Activated CD4-positive, alpha-beta memory T cell treated with anti-CD3 and anti-CD28 coated beads, Interleukin-2, amount 10 ng/mL, durations not matched to agents 7 days and 5 days (primary cell): ENCODE results near the gene PI4KB. TPM values are rescaled to one million over a fixed set of nuclear protein-coding genes. Genes with fewer than 3 reads are reported as not detected.

Experiments used
- CTCF ChIA-PET: fragments of 350-600 bp; sonication (Branson Sonifier 250); formaldehyde crosslinking; loops from one replicate; lab custom pipeline; 2021; ENCODE audit warnings: antibody characterized with exemption, inconsistent platforms; lab: Charles Lee
- POLR2A ChIA-PET: fragments of 350-600 bp; sonication (Branson Sonifier 250); formaldehyde crosslinking; loops from one replicate; lab custom pipeline; 2021; ENCODE audit warnings: antibody characterized with exemption; lab: Charles Lee
- DNase-seq: peaks from one replicate; pipeline ENCODE4 v3.0.0-alpha.2; 2020
- H3K27ac Mint-ChIP-seq: one replicate; pipeline ENCODE4 v1.8.0; 2021; ENCODE audit warnings: mild to moderate bottlenecking, mixed read lengths
- H3K27me3 Mint-ChIP-seq: one replicate; pipeline ENCODE4 v1.8.0; 2021; ENCODE audit warnings: mixed read lengths
- H3K36me3 Mint-ChIP-seq: one replicate; pipeline ENCODE4 v1.8.0; 2021; ENCODE audit warnings: low read depth, mixed read lengths
- H3K4me1 Mint-ChIP-seq: one replicate; pipeline ENCODE4 v1.8.0; 2021; ENCODE audit warnings: mixed read lengths
- H3K4me3 Mint-ChIP-seq: one replicate; pipeline ENCODE4 v1.8.0; 2021; ENCODE audit warnings: mild to moderate bottlenecking, mixed read lengths
- H3K9me3 Mint-ChIP-seq: one replicate; pipeline ENCODE4 v1.8.0; 2021; ENCODE audit warnings: mixed read lengths
- total RNA-seq, 2 experiments: library from RNA; stranded (reverse); gene quantifications; one replicate each; pipeline ENCODE4 v1.2.3, GENCODE V29; 2021

The PI4KB gene
- total RNA-seq, 2 experiments from 2014 or later = 71.2 to 72.9 TPM

DNA sequence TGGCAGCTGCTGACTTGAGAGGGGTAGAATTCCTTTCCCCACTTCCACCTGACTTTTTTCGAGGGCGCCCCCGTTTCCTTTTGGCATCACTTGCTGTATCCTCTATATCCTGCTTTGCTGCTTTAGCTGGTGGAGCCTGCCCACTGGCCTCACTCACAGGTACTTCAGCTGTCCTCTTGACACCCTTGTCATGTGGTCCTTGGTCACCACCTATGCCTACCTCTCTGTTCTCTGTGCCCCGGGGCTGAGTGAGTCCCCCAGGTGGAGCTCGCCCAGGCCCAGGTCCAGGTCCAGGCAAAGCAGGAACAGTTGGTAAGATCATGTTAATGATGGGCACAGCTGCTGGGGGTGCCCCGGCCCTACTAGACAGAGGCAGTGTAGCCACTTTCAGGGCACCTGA, 15.4 kb upstream of the PI4KB start:
- ChIA-PET POLR2A (interaction anchor here (0.5 to 1.2 kb wide), 3 partner anchors 15 to 56 kb away, joined by 3 to 5 read pairs (median 4); partner anchors contain the start of gene PSMB4), CTCF (interaction anchor here (0.7 to 6.4 kb wide), 4 partner anchors 22 to 56 kb away, joined by 4 to 113 read pairs (median 12); partner anchors contain the start of gene PSMB4)
- peaks cover 50% of the 10 kb centered on the region for H3K36me3 Mint-ChIP-seq

DNA sequence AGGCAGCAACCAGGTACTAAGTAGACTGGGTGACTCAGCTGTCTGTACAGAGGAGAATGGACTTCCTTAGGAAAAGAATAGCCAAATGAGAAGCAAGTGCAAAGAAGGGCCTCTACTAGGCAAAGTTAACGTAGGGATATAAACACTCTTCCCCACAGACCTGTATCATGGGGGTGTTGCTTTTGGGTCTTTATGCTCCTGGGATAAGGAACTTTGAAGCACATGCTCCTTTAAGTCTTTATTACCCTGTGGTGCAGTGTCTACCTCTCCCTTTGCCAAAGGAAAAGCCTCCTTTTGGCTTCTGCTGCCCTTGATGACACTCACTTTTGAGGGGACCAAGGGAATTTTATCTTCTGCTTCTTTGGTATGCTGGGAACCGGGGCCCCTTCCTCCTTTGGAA, 14.8 kb upstream of the PI4KB start:
- CTCF ChIA-PET = interaction anchor here (1.3 to 6.4 kb wide), 5 partner anchors 9 to 69 kb away, joined by 5 to 113 read pairs (median 19); partner anchors contain the start of gene PSMB4

More for the DNA sequence above, 15.4 kb upstream of the PI4KB start:
- H3K9me3 Mint-ChIP-seq = no peaks in the 10 kb centered on the region
- no peak overlapping the region for H3K27ac Mint-ChIP-seq
- no peak overlapping the region for H3K4me3 Mint-ChIP-seq
- no peak for DNase-seq
- no peaks in the 10 kb centered on the region for H3K27me3 Mint-ChIP-seq
- H3K4me1 Mint-ChIP-seq = peaks cover 42% of the 10 kb centered on the region

DNA sequence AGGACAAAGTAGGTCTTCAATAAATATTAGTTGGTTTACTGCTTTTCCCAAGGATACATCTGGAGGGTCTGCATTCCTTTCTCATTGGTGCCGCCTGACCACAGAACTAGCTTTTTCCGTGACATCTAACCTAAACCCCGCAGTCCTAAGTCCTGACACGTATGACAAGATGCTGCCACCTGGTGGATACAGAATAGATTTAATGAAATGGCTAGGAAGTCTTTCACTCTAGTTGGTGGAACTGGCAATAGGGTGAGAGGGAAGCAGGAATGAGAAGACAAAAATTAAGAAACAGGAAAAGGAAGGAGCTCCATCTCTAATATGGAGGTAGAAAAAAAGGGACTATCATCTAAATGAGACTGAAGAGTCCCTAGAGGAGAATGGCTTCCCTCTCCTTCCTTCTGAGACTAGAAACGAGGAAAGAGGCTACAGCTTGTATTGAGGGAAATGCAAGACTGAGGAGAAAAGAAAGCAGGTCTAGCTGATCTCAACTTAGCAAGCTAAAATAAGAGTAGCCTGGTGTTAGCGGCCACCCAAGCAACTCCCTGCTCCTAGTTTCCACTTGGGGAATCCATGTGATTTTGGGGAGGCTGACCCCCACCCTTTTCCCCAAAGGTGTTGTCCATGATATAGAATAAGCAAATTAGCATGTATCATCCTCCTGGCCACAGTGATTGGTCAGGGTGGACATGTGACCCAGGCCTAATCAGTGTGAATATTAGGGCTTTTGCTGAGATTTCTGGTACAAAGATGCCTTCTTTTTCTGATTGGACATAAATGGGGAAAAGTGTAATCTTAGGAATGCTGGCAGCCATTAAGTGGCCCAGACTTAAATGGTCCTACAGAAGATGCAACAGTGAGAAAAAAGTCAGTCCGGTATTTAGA, 13.9 kb upstream of the PI4KB start:
- DNase-seq = peak; percentile 51
- CTCF ChIA-PET = interaction anchor here (0.6 to 6.4 kb wide), 33 partner anchors 9 to 335 kb away, joined by 3 to 113 read pairs (median 5); partner anchors contain the start of genes PI4KB, PIP5K1A, PSMB4 and PSMD4
- POLR2A ChIA-PET = interaction anchor here (0.5 to 2.5 kb wide), 14 partner anchors 10 to 496 kb away, joined by 3 to 20 read pairs (median 6); partner anchors contain the start of genes PI4KB, PSMB4 and TNFAIP8L2
- Mint-ChIP-seq H3K36me3 (peaks cover 40% of the 10 kb centered on the region), H3K4me3 (no peak overlapping the region), H3K27me3 (no peaks in the 10 kb centered on the region), H3K27ac (no peak overlapping the region), H3K4me1 (peaks cover 30% of the 10 kb centered on the region), H3K9me3 (no peaks in the 10 kb centered on the region)

More for the DNA sequence above, 14.8 kb upstream of the PI4KB start:
- no peaks in the 10 kb centered on the region for H3K27me3 Mint-ChIP-seq
- peaks cover 49% of the 10 kb centered on the region for H3K36me3 Mint-ChIP-seq
- H3K4me1 Mint-ChIP-seq = peaks cover 38% of the 10 kb centered on the region
- H3K9me3 Mint-ChIP-seq = no peaks in the 10 kb centered on the region
- peak overlapping the region; percentile 18 for H3K27ac Mint-ChIP-seq
- no peak for DNase-seq
- H3K4me3 Mint-ChIP-seq = no peak overlapping the region
- POLR2A ChIA-PET = interaction anchor here (1.2 to 2.5 kb wide), 4 partner anchors 13 to 185 kb away, joined by 3 to 20 read pairs (median 8); partner anchors contain the start of genes PI4KB and TNFAIP8L2

DNA sequence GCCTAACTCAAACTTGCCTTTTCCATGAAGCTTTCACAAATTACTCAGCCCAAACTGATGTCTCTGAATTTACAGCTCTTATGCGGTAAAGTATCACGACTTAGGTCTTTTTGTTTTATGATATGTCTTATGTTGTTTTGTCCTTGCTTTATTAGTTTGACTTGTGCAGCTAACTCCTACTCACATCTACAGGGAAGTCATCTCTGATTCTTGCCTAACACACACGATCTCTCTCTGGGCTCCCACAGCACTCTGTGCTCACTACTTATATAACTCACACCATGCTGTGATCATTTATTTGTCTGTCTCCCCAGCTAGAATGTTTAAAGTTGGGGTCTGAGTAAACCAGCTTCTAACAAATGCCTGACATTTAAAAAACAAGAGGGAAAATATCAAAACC, 9.3 kb upstream of the PI4KB start:
- DNase-seq = no peak
- POLR2A ChIA-PET = interaction anchor here (1.2 to 1.4 kb wide), 2 partner anchors 9 to 62 kb away, joined by 4 to 11 read pairs; partner anchors contain the start of genes PI4KB and PSMB4
- CTCF ChIA-PET = interaction anchor here (0.8 to 6.4 kb wide), 3 partner anchors 34 to 338 kb away, joined by 3 to 113 read pairs (median 31); partner anchors contain the start of gene ZNF687

DNA sequence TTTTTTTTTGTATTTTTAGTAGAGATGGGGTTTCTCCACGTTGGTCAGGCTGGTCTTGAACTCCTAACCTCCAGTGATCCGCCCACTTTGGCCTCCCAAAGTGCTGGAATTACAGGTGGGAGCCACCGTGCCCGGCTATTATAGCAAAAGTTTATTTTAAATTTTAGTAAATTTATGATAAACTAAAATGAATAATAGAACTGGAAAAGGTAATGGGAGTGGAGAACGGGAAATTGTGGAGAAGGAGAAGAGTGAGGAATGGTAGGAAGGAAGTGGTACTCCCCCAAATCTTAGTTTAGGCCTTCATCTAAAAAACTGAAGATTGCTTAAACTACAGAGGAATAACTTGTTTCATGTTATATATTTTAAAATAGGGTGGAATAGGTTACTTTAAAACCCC, 7.6 kb upstream of the PI4KB start:
- POLR2A ChIA-PET = no interaction called here
- CTCF ChIA-PET = no interaction called here

More for the DNA sequence above, 9.3 kb upstream of the PI4KB start:
- H3K4me3 Mint-ChIP-seq = no peak overlapping the region
- peak overlapping the region; percentile 15 for H3K27ac Mint-ChIP-seq
- H3K27me3 Mint-ChIP-seq = no peaks in the 10 kb centered on the region
- peaks cover 4% of the 10 kb centered on the region for H3K36me3 Mint-ChIP-seq
- no peaks in the 10 kb centered on the region for H3K9me3 Mint-ChIP-seq
- H3K4me1 Mint-ChIP-seq = peaks cover 9% of the 10 kb centered on the region

DNA sequence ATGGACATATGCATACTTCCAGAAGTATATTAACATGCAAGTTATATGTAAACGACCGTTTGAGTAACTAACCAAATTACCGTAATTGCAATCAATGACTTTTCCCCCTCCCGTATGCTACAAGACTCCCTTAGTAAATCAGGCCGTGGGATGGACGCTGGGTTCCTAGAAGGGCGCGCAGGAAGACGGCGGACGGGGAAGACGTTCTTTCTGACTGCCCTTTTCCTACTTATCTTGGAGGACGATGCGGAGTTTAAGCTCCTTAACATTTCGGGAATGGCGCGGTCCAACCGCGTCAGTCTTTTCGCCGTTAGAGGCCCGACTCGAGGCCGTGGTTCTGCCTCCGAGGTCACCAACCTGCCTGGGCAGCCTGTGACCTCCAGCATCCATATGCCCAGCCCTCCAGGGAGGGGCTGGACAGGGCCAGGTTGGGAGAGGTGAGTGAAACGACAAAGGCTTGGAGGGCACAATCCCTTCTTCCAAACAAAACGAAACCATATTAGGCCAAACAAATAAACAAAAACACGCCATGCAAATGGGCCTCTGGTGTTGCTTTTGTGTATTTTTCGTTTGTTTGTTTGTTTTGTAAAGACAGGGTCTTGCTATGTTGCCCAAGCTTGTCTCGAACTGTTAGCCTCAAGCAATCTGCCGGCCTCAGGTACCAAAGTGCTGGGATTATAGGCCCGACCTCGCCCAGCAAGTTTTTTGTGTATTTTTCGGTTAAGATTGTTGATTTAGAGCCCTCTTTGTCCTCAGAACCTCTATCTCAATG, 873 bp upstream of the PI4KB start:
- ChIA-PET CTCF (interaction anchor here (0.6 to 8.7 kb wide), 7 partner anchors 12 to 132 kb away, joined by 3 to 81 read pairs (median 9); partner anchors contain the start of genes PSMB4 and ZNF687), POLR2A (interaction anchor here (0.8 to 5.1 kb wide), 15 partner anchors 8 to 502 kb away, joined by 3 to 71 read pairs (median 8); partner anchors contain the start of genes CDC42SE1, RFX5, VPS72 and ZNF687)
- H3K9me3 Mint-ChIP-seq = no peaks in the 10 kb centered on the region
- H3K4me3 Mint-ChIP-seq = peak overlapping the region; percentile 98
- DNase-seq = no peak
- H3K27ac Mint-ChIP-seq = peak overlapping the region; percentile 95
- peaks cover 33% of the 10 kb centered on the region for H3K4me1 Mint-ChIP-seq
- H3K36me3 Mint-ChIP-seq = peaks cover 18% of the 10 kb centered on the region
- no peaks in the 10 kb centered on the region for H3K27me3 Mint-ChIP-seq

More for the DNA sequence above, 7.6 kb upstream of the PI4KB start:
- Mint-ChIP-seq H3K27me3 (no peaks in the 10 kb centered on the region), H3K36me3 (no peaks in the 10 kb centered on the region), H3K4me3 (no peak overlapping the region), H3K4me1 (peaks cover 3% of the 10 kb centered on the region), H3K27ac (no peak overlapping the region), H3K9me3 (no peaks in the 10 kb centered on the region)
- DNase-seq = no peak

DNA sequence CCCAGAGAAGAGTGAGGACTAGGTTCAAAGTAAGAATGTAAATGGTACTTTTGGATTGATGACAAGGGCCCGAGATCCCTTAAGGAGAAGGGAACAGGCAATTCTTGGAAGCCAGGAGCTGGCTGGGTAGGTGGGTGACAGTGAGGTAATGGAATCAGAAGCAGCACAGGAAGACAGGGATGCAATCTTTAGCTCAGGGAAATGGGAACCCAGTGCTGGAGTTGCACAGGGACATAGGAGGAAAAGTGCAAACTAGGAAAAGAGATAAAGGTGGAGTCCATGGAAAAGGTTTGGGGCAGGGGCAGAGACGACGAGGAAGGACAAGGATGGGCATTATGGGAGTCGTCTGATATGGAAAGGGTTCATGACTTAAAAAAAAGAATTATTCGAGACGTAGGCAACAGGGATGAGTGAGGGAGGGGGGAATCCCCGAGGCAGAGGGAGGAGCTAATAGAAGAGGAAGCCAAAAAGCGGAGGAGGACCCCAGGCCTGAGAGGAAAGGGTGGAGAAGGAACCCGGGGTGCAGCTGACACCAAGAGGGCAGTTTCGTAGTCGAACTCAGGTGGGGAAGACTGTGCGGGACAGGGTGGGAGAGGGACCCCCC, 495 bp downstream of the PI4KB start:
- peak; percentile 59 for DNase-seq
- peaks cover 36% of the 10 kb centered on the region for H3K4me1 Mint-ChIP-seq
- peak overlapping the region; percentile 85 for H3K27ac Mint-ChIP-seq
- no peaks in the 10 kb centered on the region for H3K27me3 Mint-ChIP-seq
- H3K4me3 Mint-ChIP-seq = peak overlapping the region; percentile 98
- ChIA-PET POLR2A (interaction anchor here (0.7 to 5.1 kb wide), 16 partner anchors 10 to 513 kb away, joined by 3 to 71 read pairs (median 8); partner anchors contain the start of genes C2CD4D, CDC42SE1, MRPL9 and PSMB4), CTCF (interaction anchor here (0.6 to 8.7 kb wide), 8 partner anchors 13 to 227 kb away, joined by 3 to 81 read pairs (median 7); partner anchors contain the start of gene ZNF687)
- peaks cover 24% of the 10 kb centered on the region for H3K36me3 Mint-ChIP-seq
- no peaks in the 10 kb centered on the region for H3K9me3 Mint-ChIP-seq

DNA sequence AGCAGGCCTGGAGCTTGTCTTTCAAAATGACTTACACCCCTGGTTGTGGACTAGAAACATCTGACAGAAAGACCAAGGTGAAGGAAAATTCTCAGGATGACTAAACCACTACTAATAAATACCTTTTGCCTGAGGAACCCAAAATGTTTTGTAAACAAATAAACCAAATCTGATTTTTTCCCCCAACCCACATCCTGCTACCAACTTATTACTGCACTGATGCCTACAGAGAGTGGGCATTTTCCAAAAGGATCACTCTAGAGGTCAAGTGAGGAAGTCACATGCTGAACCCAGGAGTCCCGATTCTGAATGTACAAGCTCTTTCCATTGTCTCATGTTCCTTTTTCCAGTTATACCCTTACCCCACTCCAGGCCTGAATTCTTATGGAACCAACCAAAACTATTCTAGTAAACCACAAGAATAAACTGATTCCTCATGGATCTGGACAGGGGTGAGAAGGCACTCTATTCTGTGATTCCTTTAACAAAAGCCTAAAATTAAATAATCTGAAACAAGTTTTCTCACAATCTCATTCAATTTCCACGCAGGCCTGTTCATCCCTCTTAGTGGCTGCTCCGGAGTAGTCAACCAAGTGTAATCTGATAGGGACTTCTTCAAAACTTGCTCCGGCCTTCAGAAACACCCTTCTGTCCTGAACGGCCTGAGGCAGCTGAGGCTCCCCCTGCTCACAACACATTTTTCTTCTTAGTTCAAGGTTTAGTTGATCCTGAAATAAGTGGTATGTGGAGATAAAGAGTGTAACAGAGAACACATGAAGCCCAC, 1.4 kb downstream of the PI4KB start:
- Mint-ChIP-seq H3K4me1 (peaks cover 38% of the 10 kb centered on the region), H3K36me3 (peaks cover 27% of the 10 kb centered on the region), H3K4me3 (peak overlapping the region; percentile 98), H3K9me3 (no peaks in the 10 kb centered on the region), H3K27me3 (no peaks in the 10 kb centered on the region), H3K27ac (peak overlapping the region; percentile 85)
- ChIA-PET POLR2A (interaction anchor here (0.8 to 5.1 kb wide), 13 partner anchors 12 to 136 kb away, joined by 3 to 71 read pairs (median 6); partner anchors contain the start of genes PSMB4, RFX5, VPS72 and ZNF687), CTCF (interaction anchor here (1.2 to 8.7 kb wide), 4 partner anchors 13 to 118 kb away, joined by 3 to 81 read pairs (median 20); no protein-coding TSS in a partner anchor)
- no peak for DNase-seq

DNA sequence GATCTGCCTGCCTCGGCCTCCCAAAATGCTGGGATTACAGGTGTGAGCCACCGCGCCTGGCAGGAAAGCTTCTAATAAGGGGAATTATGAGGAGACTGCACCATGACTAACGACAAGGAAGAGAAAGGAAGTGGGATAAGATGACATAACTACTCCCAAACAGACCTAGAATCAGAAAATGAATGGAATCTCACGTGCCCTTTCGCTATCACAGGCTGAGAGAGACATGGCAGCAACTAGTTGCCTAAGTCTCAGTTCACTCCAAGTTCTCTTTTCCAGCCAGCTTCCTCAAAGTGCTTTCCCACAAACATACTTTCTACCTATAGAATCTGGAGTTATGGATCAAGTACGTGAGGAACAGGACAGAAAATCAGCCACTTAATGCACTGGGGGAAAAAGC, 2.0 kb downstream of the PI4KB start:
- CTCF ChIA-PET = interaction anchor here (3.0 to 8.7 kb wide), 3 partner anchors 13 to 24 kb away, joined by 16 to 81 read pairs (median 25); no protein-coding TSS in a partner anchor
- Mint-ChIP-seq H3K27ac (no peak overlapping the region), H3K4me3 (no peak overlapping the region), H3K9me3 (no peaks in the 10 kb centered on the region), H3K27me3 (no peaks in the 10 kb centered on the region), H3K4me1 (peaks cover 41% of the 10 kb centered on the region), H3K36me3 (peaks cover 33% of the 10 kb centered on the region)
- DNase-seq = no peak
- POLR2A ChIA-PET = interaction anchor here (0.8 to 5.1 kb wide), 7 partner anchors 11 to 86 kb away, joined by 3 to 71 read pairs (median 5); partner anchors contain the start of genes PSMB4, RFX5 and ZNF687

DNA sequence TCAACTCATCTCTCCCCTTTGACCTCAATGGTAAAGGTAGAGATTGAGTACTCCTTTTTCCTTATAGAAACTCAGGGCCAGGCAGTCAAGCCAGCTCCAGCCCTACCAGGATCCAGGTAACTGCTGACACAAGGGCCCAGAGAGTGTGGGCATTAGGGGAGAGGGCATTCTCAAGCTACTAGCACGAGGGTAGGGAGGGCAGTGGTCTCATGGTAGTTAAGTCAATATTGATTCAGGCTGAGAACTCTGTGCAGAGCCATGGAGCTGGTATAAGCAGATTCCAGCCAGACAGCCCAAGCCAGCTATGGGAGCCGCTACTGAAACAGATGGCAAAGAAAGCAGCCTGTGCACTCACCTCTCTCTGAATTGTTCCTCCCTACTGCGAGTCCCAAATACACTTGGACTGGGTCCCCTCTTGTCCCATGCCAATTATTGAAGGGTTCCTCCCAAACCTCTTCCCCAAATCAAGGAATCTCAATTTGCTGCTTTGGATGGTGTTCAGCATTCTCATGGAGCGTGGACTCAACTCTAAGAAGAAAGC, 2.8 kb downstream of the PI4KB start:
- Mint-ChIP-seq H3K4me3 (no peak overlapping the region), H3K9me3 (no peaks in the 10 kb centered on the region), H3K36me3 (peaks cover 37% of the 10 kb centered on the region), H3K27ac (no peak overlapping the region), H3K4me1 (peaks cover 41% of the 10 kb centered on the region), H3K27me3 (no peaks in the 10 kb centered on the region)
- ChIA-PET CTCF (interaction anchor here (5.9 to 8.7 kb wide), 2 partner anchors 12 to 15 kb away, joined by 25 to 81 read pairs; no protein-coding TSS in a partner anchor), POLR2A (interaction anchor here (1.3 to 5.1 kb wide), 4 partner anchors 10 to 43 kb away, joined by 5 to 71 read pairs (median 8); partner anchors contain the start of genes RFX5 and ZNF687)
- no peak for DNase-seq
